Measurements from ENCODE around the gene SMC3. TPM values are rescaled to one million over a fixed set of nuclear protein-coding genes. Genes with fewer than 3 reads are reported as not detected.
"Not testable (repeated sequence)": the region's sequence is repeated elsewhere in the genome, so short reads cannot be mapped to it uniquely, and the experiment has no call there.

The SMC3 gene
- total RNA-seq, 1 donor from 2014 or later: 19.5 TPM

GRCh38 chr10:110638319-110638718 lies 70.8 kb downstream of the SMC3 start:
- TF ChIP-seq CTCF (IDR thresholded peaks at IDR 0.05; ENCODE audit: insufficient read depth, low read length, severe bottlenecking): no peak

GRCh38 chr10:110639046-110639445 lies 71.6 kb downstream of the SMC3 start:
- not testable (repeated sequence) for H3K4me3 ChIP-seq (ENCODE audit: low read depth, low read length); DNase-seq (ENCODE audit: low read depth); H3K36me3 ChIP-seq (ENCODE audit: control insufficient read depth, insufficient read depth, low read length); FAIRE-seq
- peaks cover 20% of the 10 kb centered on the region for H3K27me3 ChIP-seq (ENCODE audit: control insufficient read depth, insufficient read depth, low read length)

More at GRCh38 chr10:110638319-110638718, 70.8 kb downstream of the SMC3 start:
- no peak for DNase-seq (ENCODE audit: low read depth)
- Histone ChIP-seq H3K4me3 (ENCODE audit: low read depth, low read length) (no peak overlapping the region), H3K27me3 (ENCODE audit: control insufficient read depth, insufficient read depth, low read length) (peaks cover 15% of the 10 kb centered on the region), H3K36me3 (ENCODE audit: control insufficient read depth, insufficient read depth, low read length) (no peaks in the 10 kb centered on the region)
- FAIRE-seq: no peak

GRCh38 chr10:110639858-110640257 lies 72.4 kb downstream of the SMC3 start:
- not testable (repeated sequence) for H3K4me3 ChIP-seq (ENCODE audit: low read depth, low read length); FAIRE-seq; DNase-seq (ENCODE audit: low read depth); H3K36me3 ChIP-seq (ENCODE audit: control insufficient read depth, insufficient read depth, low read length)
- H3K27me3 ChIP-seq (ENCODE audit: control insufficient read depth, insufficient read depth, low read length): peaks cover 24% of the 10 kb centered on the region

GRCh38 chr10:110641256-110641655 lies 73.8 kb downstream of the SMC3 start:
- Histone ChIP-seq H3K36me3 (ENCODE audit: control insufficient read depth, insufficient read depth, low read length) (no peaks in the 10 kb centered on the region), H3K27me3 (ENCODE audit: control insufficient read depth, insufficient read depth, low read length) (peaks cover 27% of the 10 kb centered on the region), H3K4me3 (ENCODE audit: low read depth, low read length) (no peak overlapping the region)
- DNase-seq (ENCODE audit: low read depth) (peak; percentile 35), FAIRE-seq (peak; percentile 62)
- TF ChIP-seq CTCF (IDR thresholded peaks at IDR 0.05; ENCODE audit: insufficient read depth, low read length, severe bottlenecking): no peak

- no peak for TF ChIP-seq CTCF (IDR thresholded peaks at IDR 0.05; ENCODE audit: insufficient read depth, low read length, severe bottlenecking)
- H3K4me3 ChIP-seq (ENCODE audit: low read depth, low read length): no peak overlapping the region
- H3K36me3 ChIP-seq (ENCODE audit: control insufficient read depth, insufficient read depth, low read length): no peaks in the 10 kb centered on the region
- FAIRE-seq (no peak), DNase-seq (ENCODE audit: low read depth) (no peak)
- H3K27me3 ChIP-seq (ENCODE audit: control insufficient read depth, insufficient read depth, low read length): peaks cover 29% of the 10 kb centered on the region
These were observed 74.9 kb downstream of the SMC3 start for GRCh38 chr10:110642204-110643034.

GRCh38 chr10:110643035-110643652 lies 75.6 kb downstream of the SMC3 start:
- FAIRE-seq: no peak

More at GRCh38 chr10:110643035-110643652, 75.6 kb downstream of the SMC3 start:
- Histone ChIP-seq H3K4me3 (ENCODE audit: low read depth, low read length) (no peak overlapping the region), H3K27me3 (ENCODE audit: control insufficient read depth, insufficient read depth, low read length) (peaks cover 30% of the 10 kb centered on the region), H3K36me3 (ENCODE audit: control insufficient read depth, insufficient read depth, low read length) (no peaks in the 10 kb centered on the region)
- no peak for TF ChIP-seq CTCF (IDR thresholded peaks at IDR 0.05; ENCODE audit: insufficient read depth, low read length, severe bottlenecking)
- DNase-seq (ENCODE audit: low read depth): no peak
